RWPE1 (cell line): Measurements from ENCODE around the gene ETV5.

Experiments used
- CTCF ChIA-PET: fragments of 350-600 bp; sonication (Branson Sonifier 250); formaldehyde crosslinking; extraction: SDS; loops from one replicate; lab custom pipeline; 2021; lab: Yijun Ruan, JAX
- POLR2A ChIA-PET: fragments of 400-600 bp; formaldehyde crosslinking; extraction: SDS; loops from one replicate; lab custom pipeline; 2020; ENCODE audit warnings: antibody characterized with exemption; ENCODE audit not compliant: low non-redundant PET; lab: Yijun Ruan, JAX
- DNase-seq: peaks from one replicate; pipeline ENCODE4 v3.0.0; 2012; ENCODE audit warnings: low spot score
- H3K27ac ChIP-seq: fragments of 450-650 bp; 2 replicates; pipeline ENCODE4 v1.5.1; 2017
- TF ChIP-seq, protein P1 (sequence below): fragments of 450-650 bp; conservative IDR thresholded peaks from 2 replicates; pipeline ENCODE4 v1.5.1; 2017; ENCODE audit warnings: low read depth, mild to moderate bottlenecking

Gene ETV5

DNA sequence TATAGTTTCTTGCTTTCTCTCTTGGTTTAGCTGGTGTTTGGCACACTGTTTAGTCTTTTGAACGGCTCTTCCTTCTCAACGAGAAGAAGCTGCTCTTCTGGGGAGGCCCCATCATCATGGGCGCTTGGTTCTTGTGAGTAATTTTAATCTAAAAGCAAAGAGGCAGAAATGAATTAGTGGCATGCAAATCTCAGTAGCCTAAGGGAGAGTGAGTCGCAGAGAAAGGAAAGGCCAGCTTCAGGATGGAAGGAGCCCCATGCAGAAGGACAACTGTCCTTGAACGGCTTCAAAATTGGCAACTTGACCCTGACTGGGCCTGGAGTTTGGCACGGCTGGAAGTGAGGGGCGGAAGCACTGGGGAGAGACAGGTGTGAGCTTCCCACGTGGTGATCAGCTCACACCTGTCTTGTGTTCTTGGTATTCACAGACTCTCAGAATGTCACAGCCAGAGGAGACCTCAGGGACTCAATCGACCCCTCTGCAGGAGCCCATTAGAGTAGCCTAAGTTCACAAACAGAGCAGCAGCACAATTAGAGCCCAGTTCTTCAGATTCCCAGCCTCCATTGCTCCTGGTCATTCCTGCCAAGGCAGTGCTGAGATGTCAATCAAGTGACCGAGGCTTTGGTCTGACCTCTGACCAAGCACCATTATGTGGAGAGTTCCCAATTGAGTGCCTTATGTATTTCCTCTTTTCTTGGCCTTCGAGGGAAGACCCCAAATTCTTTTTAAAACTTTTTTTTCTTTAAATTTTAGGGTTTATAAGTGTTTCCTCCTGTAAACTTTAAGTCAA, 41.3 kb upstream of the ETV5 start:
- no peak overlapping the region for H3K27ac ChIP-seq
- POLR2A ChIA-PET: no interaction called here
- CTCF ChIA-PET: no interaction called here
- no peak for DNase-seq
- TF ChIP-seq, protein P1, sequence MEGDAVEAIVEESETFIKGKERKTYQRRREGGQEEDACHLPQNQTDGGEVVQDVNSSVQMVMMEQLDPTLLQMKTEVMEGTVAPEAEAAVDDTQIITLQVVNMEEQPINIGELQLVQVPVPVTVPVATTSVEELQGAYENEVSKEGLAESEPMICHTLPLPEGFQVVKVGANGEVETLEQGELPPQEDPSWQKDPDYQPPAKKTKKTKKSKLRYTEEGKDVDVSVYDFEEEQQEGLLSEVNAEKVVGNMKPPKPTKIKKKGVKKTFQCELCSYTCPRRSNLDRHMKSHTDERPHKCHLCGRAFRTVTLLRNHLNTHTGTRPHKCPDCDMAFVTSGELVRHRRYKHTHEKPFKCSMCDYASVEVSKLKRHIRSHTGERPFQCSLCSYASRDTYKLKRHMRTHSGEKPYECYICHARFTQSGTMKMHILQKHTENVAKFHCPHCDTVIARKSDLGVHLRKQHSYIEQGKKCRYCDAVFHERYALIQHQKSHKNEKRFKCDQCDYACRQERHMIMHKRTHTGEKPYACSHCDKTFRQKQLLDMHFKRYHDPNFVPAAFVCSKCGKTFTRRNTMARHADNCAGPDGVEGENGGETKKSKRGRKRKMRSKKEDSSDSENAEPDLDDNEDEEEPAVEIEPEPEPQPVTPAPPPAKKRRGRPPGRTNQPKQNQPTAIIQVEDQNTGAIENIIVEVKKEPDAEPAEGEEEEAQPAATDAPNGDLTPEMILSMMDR: no peak

DNA sequence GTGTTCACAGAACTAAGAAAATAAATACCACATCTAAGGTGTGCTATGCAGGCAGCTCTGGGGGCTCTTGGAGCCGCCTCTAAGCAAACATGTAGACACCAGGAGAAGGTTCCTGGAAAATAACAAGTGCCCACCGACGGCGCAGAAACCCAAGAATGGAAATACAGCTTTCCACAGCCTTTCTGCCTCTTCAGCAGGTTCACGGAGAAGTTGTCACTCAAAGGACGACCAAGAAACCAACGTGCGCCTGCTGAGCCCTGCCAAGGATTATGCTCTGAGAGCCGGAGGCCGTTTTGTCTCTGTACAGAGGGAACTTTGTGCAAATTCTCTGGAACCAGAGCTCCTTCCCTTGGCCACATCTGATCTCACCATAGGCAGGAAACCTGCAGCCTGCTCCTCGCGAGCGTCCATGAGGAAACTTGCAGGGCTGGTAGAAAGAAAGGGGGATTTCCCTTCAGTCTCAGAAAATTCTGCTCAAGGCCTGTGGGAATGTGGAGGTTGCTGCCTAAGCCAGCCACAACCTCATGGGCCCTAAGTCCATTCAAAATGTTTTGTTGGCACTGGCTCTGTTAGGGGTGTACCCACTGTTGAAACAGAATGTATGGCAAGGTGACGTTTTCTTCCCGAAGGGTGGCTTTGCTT, 40.6 kb upstream of the ETV5 start:
- DNase-seq: no peak
- H3K27ac ChIP-seq: no peak overlapping the region
- POLR2A ChIA-PET: no interaction called here
- CTCF ChIA-PET: interaction anchor here (0.7 kb wide), 1 partner anchor 275 kb away, joined by 3 read pairs; no protein-coding TSS in a partner anchor
- TF ChIP-seq, protein P1: no peak

DNA sequence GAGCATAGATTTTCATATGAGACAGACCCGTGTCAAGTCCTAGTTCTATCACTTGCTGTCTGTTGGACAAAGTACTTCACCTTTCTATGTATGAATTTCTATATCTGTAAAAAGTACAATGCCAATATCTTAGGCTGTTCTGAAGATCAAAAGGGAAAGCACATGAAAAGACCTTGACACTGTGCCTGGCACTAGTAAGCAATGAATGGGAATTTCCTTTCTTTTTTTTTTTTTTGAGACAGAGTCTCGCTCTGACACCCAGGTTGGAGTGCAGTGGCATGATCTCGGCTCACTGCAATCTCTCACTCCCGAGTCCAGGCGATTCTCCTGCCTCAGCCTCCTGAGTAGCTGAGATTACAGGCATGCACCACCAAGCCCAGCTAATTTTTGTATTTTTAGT, 35.4 kb upstream of the ETV5 start:
- ChIA-PET CTCF (no interaction called here), POLR2A (no interaction called here)
- no peak overlapping the region for H3K27ac ChIP-seq
- DNase-seq: no peak
- TF ChIP-seq, protein P1: no peak

DNA sequence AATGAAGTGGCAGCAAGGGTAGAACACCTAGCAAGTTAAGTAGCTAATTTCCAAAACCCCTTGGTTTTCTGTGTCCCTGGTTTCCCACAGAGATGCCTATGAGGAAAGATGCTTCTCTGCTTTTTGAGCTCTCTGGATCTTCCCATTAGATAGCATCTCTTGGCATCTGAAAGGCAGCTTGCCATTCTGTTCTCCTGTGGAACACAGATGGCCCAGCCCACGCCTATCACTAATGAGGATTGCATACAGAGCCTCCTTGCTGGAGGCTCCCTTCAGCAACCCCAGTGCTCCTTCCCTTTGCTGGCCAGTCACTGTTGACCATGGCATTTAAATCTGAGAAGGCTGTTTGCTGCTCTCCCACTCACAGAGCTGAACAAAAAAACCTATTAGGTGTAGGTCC, 34.4 kb upstream of the ETV5 start:
- TF ChIP-seq, protein P1: no peak
- ChIA-PET CTCF (no interaction called here), POLR2A (no interaction called here)
- no peak overlapping the region for H3K27ac ChIP-seq
- no peak for DNase-seq

DNA sequence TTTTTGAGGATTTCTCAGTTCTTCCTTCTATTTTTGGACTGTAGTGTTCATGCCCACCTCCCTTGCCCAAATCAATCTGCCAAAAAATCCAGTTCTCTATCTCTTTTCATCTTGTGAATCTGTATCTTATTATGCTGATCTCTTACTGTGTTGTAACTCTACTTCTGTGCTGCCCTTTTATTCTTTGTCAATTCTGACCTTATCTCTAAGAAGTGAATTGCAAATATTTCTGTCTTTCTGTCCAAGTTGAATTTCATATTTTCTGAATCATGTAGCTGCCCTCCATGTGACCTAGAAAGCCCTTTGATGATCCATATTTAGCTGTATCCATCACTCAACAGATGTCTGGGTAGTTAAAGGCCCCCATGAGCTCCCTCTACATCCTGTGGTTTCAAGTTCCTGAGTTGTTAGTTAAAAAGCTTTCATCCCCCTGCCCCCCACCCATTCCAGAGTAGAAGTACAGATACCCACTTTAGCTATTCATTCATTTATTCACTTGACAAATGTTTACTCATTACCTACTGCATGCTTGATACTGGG, 33.6 kb upstream of the ETV5 start:
- POLR2A ChIA-PET: no interaction called here
- TF ChIP-seq, protein P1: no peak
- no peak overlapping the region for H3K27ac ChIP-seq
- CTCF ChIA-PET: no interaction called here
- DNase-seq: no peak

DNA sequence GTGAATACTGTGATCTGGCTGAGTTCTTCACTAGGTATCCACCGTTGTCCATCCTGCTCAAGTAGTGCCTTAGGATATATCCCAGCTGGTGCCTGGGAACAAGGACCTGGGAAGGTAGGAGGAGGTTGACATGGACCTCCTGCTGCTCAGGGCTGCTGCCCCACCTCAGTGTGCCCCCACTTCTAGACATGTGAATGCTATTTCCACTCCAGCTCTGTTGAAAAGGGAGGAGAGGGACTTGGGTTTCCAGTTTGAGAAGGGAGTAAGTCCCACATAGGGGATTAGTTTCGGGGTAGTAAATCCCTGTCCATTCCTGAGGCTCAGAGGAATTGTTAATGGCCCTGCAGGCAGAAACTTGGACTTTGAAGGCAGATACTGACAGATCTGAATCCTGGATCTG, 32.9 kb upstream of the ETV5 start:
- CTCF ChIA-PET: no interaction called here
- DNase-seq: no peak

More for the DNA sequence above, 32.9 kb upstream of the ETV5 start:
- TF ChIP-seq, protein P1: no peak
- no peak overlapping the region for H3K27ac ChIP-seq
- POLR2A ChIA-PET: no interaction called here
